ENCODE measurements around the gene RAB33A. TPM values are rescaled to one million over a fixed set of nuclear protein-coding genes. Genes with fewer than 3 reads are reported as not detected.

The RAB33A gene
- polyA plus RNA-seq, 3 donors = 0.13 to 2.1 (median 1.6) TPM

- no peak overlapping the region for H2AFZ ChIP-seq (ENCODE audit: insufficient read depth, low read depth, low read length, poor library complexity, severe bottlenecking)
- no peaks in the 10 kb centered on the region for H3K9me3 Mint-ChIP-seq
These were observed 24.7 kb downstream of the RAB33A start for GRCh38 chrX:130196466-130196865.

GRCh38 chrX:130197464-130197863, 25.7 kb downstream of the RAB33A start:
- no peaks in the 10 kb centered on the region for H3K36me3 ChIP-seq (replicated peaks in 1 of 2; ENCODE audit: control insufficient read depth in 1 of 2, insufficient read depth in 2 of 2, low read length in 2 of 2)
- no peaks in the 10 kb centered on the region for H4K20me1 ChIP-seq (ENCODE audit: insufficient read depth, low read length)
- intact Hi-C loops (cut with micrococcal nuclease) = loop anchor here in 1 of 2 donors (10.0 kb wide), 1 partner anchor 63 kb away; no protein-coding TSS in a partner anchor
- Mint-ChIP-seq H3K9me3 (no peaks in the 10 kb centered on the region), H3K4me3 (no peak overlapping the region), H3K27me3 (ENCODE audit: low read depth in 3 of 3) (peaks cover 0 to 11% (median 2%) of the 10 kb centered on the region in 3 donors), H3K36me3 (no peaks in the 10 kb centered on the region), H3K4me1 (peaks cover 1% of the 10 kb centered on the region), H3K27ac (no peak overlapping the region)
- H3K9me3 ChIP-seq (replicated peaks in 1 of 2; ENCODE audit: control insufficient read depth in 1 of 2, insufficient read depth in 1 of 2, low read length in 2 of 2) = no peaks in the 10 kb centered on the region
- no peak for TF ChIP-seq CTCF (IDR thresholded peaks at IDR 0.05)
- H3K79me2 ChIP-seq (ENCODE audit: insufficient read depth, low read length) = no peaks in the 10 kb centered on the region
- peaks cover 2% of the 10 kb centered on the region in 2 donors for H3K4me1 ChIP-seq (ENCODE audit: control insufficient read depth in 1 of 2, insufficient read depth in 2 of 2, low read length in 2 of 2)
- H2AFZ ChIP-seq (ENCODE audit: insufficient read depth, low read depth, low read length, poor library complexity, severe bottlenecking) = no peak overlapping the region
- no peak for DNase-seq
- WGBS (ENCODE audit: insufficient coverage) = 100% methylated on average over 1 of the region's 5 CpGs
- no peak overlapping the region for H3K9ac ChIP-seq (ENCODE audit: insufficient read depth, low read length, poor library complexity, severe bottlenecking)
- H3K27me3 ChIP-seq (ENCODE audit: control insufficient read depth in 2 of 2, insufficient read depth in 2 of 2, low read length in 2 of 2) = no peaks in the 10 kb centered on the region
- no peak overlapping the region for H3K27ac ChIP-seq (ENCODE audit: low read depth in 1 of 2, low read length in 2 of 2)
- H3K4me3 ChIP-seq (replicated peaks in 1 of 3; ENCODE audit: low read depth in 2 of 3, low read length in 3 of 3) = no peak overlapping the region
- H3K4me2 ChIP-seq (replicated peaks; ENCODE audit: extremely low read depth, low read length, poor library complexity, severe bottlenecking) = no peak overlapping the region

More at GRCh38 chrX:130196466-130196865, 24.7 kb downstream of the RAB33A start:
- H3K27me3 Mint-ChIP-seq (ENCODE audit: low read depth in 3 of 3) = peaks cover 0 to 9% (median 2%) of the 10 kb centered on the region in 3 donors
- Histone ChIP-seq H3K27me3 (ENCODE audit: control insufficient read depth in 2 of 2, insufficient read depth in 2 of 2, low read length in 2 of 2) (no peaks in the 10 kb centered on the region), H3K4me3 (replicated peaks in 1 of 3; ENCODE audit: low read depth in 2 of 3, low read length in 3 of 3) (no peak overlapping the region), H3K36me3 (replicated peaks in 1 of 2; ENCODE audit: control insufficient read depth in 1 of 2, insufficient read depth in 2 of 2, low read length in 2 of 2) (no peaks in the 10 kb centered on the region), H3K9ac (ENCODE audit: insufficient read depth, low read length, poor library complexity, severe bottlenecking) (no peak overlapping the region), H3K4me2 (replicated peaks; ENCODE audit: extremely low read depth, low read length, poor library complexity, severe bottlenecking) (no peak overlapping the region), H3K27ac (ENCODE audit: low read depth in 1 of 2, low read length in 2 of 2) (no peak overlapping the region), H3K4me1 (ENCODE audit: control insufficient read depth in 1 of 2, insufficient read depth in 2 of 2, low read length in 2 of 2) (peaks cover 4 to 5% of the 10 kb centered on the region in 2 donors), H3K9me3 (replicated peaks in 1 of 2; ENCODE audit: control insufficient read depth in 1 of 2, insufficient read depth in 1 of 2, low read length in 2 of 2) (no peaks in the 10 kb centered on the region), H3K79me2 (ENCODE audit: insufficient read depth, low read length) (no peaks in the 10 kb centered on the region), H4K20me1 (ENCODE audit: insufficient read depth, low read length) (no peaks in the 10 kb centered on the region)
- no CpG with 5 or more reads among the region's 7 CpGs for WGBS (ENCODE audit: insufficient coverage)
- intact Hi-C loops (cut with micrococcal nuclease) = loop anchor here in 1 of 2 donors (10.0 kb wide), 1 partner anchor 62 kb away; no protein-coding TSS in a partner anchor
- no peaks in the 10 kb centered on the region for H3K36me3 Mint-ChIP-seq
- no peak for DNase-seq
- no peak overlapping the region for H3K4me3 Mint-ChIP-seq
- peaks cover 3% of the 10 kb centered on the region for H3K4me1 Mint-ChIP-seq
- TF ChIP-seq CTCF (IDR thresholded peaks at IDR 0.05) = no peak
- no peak overlapping the region for H3K27ac Mint-ChIP-seq
